GM12878 (cell line): ENCODE data around the gene REEP3. TPM values are rescaled to one million over a fixed set of nuclear protein-coding genes. Genes with fewer than 3 reads are reported as not detected.

Experiments used
- CTCF ChIP-seq, 3 experiments: IDR thresholded peaks in 2 of 3; conservative IDR thresholded peaks in 1 of 3; 2 replicates each; pipeline ENCODE4 v1.5.1; 2011; ENCODE audit warnings: low read depth in 3 of 3, low read length in 3 of 3, mild to moderate bottlenecking in 3 of 3, control low read depth in 2 of 3, moderate library complexity in 2 of 3, inconsistent platforms in 1 of 3, mixed read lengths in 1 of 3; ENCODE audit not compliant: control insufficient read depth in 2 of 3, insufficient read depth in 1 of 3; ENCODE audit errors: extremely low read depth in 1 of 3
- HCFC1 ChIP-seq: fragments of 150-350 bp; IDR thresholded peaks from 2 replicates; pipeline ENCODE4 v1.6.1; 2014; ENCODE audit warnings: low read length
- HDAC2 ChIP-seq: fragments of 200-600 bp; sonication (generic); IDR thresholded peaks from 2 replicates; pipeline ENCODE4 v1.6.1; 2017
- HDGF ChIP-seq: fragments of 450-650 bp; IDR thresholded peaks from 2 replicates; pipeline ENCODE4 v1.6.1; 2016; ENCODE audit warnings: antibody characterized with exemption
- IKZF1 ChIP-seq: fragments of 450-650 bp; conservative IDR thresholded peaks from 2 replicates; pipeline ENCODE4 v1.6.1; 2017; ENCODE audit warnings: antibody characterized with exemption, mild to moderate bottlenecking
- LARP7 ChIP-seq: fragments of 450-650 bp; IDR thresholded peaks from 2 replicates; pipeline ENCODE4 v1.6.1; 2017; ENCODE audit warnings: mild to moderate bottlenecking
- MEF2A ChIP-seq: IDR thresholded peaks from 2 replicates; pipeline ENCODE4 v1.6.1; 2011; ENCODE audit warnings: low read depth, mild to moderate bottlenecking, low read length, moderate library complexity; ENCODE audit not compliant: insufficient read depth
- PAX8 ChIP-seq: fragments of 450-650 bp; IDR thresholded peaks from 2 replicates; pipeline ENCODE4 v1.6.1; 2017; ENCODE audit warnings: mild to moderate bottlenecking, moderate library complexity
- PBX3 ChIP-seq: IDR thresholded peaks from 2 replicates; pipeline ENCODE4 v1.6.1; 2011; ENCODE audit warnings: mild to moderate bottlenecking, low read depth, low read length, moderate library complexity; ENCODE audit not compliant: insufficient replicate concordance
- SMAD5 ChIP-seq: IDR thresholded peaks from 2 replicates; pipeline ENCODE4 v1.6.1; 2016; ENCODE audit warnings: antibody characterized with exemption, low read depth
- SMARCA5 ChIP-seq: fragments of 450-650 bp; IDR thresholded peaks from 2 replicates; pipeline ENCODE4 v1.6.1; 2017; ENCODE audit warnings: mild to moderate bottlenecking
- SREBF2 ChIP-seq: IDR thresholded peaks from 2 replicates; pipeline ENCODE4 v1.6.1; 2012; ENCODE audit warnings: mild to moderate bottlenecking, low read length
- SUZ12 ChIP-seq: fragments of 200-600 bp; sonication (generic); IDR thresholded peaks from one replicate; pipeline ENCODE4 v1.6.1; 2018; ENCODE audit warnings: antibody characterized with exemption, mild to moderate bottlenecking; ENCODE audit not compliant: unreplicated experiment
- polyA plus RNA-seq, 11 experiments: library from polyadenylated mRNA; depleted of rRNA in 4 of 11; unstranded in 6 of 11; stranded (reverse) in 5 of 11; fragments of >200 nt; fragmentation: Nextera tagmentation in 4 of 11; fragmentation: Illumina TruSeq in 1 of 11; extraction: Ambion mirVana in 4 of 11; extraction: Trizol in 1 of 11; gene quantifications; 1 replicate in 1 of 11; 2 replicates in 10 of 11; pipeline versions ENCODE4 v1.2.1 to v1.2.3, GENCODE V29; 2011 to 2016; ENCODE audit warnings: inconsistent platforms in 2 of 11, missing spikeins in 2 of 11, low read depth in 1 of 11
- total RNA-seq, 4 experiments: library from RNA; depleted of rRNA in 3 of 4; stranded (reverse); fragments of >200 nt in 3 of 4; fragmentation: Illumina TruSeq in 1 of 4; extraction: Trizol in 1 of 4; gene quantifications; 2 replicates each; pipeline versions ENCODE4 v1.2.1 to v1.2.3, GENCODE V29; 2013 to 2021
- TF ChIP-seq, protein P1 (sequence below): fragments of 450-650 bp; conservative IDR thresholded peaks from 2 replicates; pipeline ENCODE4 v1.6.1; 2017; ENCODE audit warnings: mild to moderate bottlenecking, moderate library complexity
- TF ChIP-seq, protein P2 (sequence below): fragments of 450-650 bp; IDR thresholded peaks from 2 replicates; pipeline ENCODE4 v1.6.1; 2017; ENCODE audit warnings: antibody characterized with exemption, mild to moderate bottlenecking, moderate library complexity
- TF ChIP-seq, protein P3 (sequence below): IDR thresholded peaks from 2 replicates; pipeline ENCODE4 v1.6.1; 2012; ENCODE audit warnings: low read length, inconsistent platforms
- TF ChIP-seq, protein P4 (sequence below): fragments of 450-650 bp; formaldehyde crosslinking; IDR thresholded peaks from 2 replicates; pipeline ENCODE4 v1.4.0; 2022; ENCODE audit warnings: mild to moderate bottlenecking, moderate library complexity

The REEP3 gene
- total and polyA plus RNA-seq, 10 of the 15 experiments (the other 5 are each of a cell fraction or from before 2014, with no cell fraction given) = 4.9 to 25.9 (median 16.2) TPM

- TF ChIP-seq, protein P1, sequence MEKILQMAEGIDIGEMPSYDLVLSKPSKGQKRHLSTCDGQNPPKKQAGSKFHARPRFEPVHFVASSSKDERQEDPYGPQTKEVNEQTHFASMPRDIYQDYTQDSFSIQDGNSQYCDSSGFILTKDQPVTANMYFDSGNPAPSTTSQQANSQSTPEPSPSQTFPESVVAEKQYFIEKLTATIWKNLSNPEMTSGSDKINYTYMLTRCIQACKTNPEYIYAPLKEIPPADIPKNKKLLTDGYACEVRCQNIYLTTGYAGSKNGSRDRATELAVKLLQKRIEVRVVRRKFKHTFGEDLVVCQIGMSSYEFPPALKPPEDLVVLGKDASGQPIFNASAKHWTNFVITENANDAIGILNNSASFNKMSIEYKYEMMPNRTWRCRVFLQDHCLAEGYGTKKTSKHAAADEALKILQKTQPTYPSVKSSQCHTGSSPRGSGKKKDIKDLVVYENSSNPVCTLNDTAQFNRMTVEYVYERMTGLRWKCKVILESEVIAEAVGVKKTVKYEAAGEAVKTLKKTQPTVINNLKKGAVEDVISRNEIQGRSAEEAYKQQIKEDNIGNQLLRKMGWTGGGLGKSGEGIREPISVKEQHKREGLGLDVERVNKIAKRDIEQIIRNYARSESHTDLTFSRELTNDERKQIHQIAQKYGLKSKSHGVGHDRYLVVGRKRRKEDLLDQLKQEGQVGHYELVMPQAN = 0 out of 2 replicates have a peak, but pooled peaks have one; percentile 35
- TF ChIP-seq, protein P2, sequence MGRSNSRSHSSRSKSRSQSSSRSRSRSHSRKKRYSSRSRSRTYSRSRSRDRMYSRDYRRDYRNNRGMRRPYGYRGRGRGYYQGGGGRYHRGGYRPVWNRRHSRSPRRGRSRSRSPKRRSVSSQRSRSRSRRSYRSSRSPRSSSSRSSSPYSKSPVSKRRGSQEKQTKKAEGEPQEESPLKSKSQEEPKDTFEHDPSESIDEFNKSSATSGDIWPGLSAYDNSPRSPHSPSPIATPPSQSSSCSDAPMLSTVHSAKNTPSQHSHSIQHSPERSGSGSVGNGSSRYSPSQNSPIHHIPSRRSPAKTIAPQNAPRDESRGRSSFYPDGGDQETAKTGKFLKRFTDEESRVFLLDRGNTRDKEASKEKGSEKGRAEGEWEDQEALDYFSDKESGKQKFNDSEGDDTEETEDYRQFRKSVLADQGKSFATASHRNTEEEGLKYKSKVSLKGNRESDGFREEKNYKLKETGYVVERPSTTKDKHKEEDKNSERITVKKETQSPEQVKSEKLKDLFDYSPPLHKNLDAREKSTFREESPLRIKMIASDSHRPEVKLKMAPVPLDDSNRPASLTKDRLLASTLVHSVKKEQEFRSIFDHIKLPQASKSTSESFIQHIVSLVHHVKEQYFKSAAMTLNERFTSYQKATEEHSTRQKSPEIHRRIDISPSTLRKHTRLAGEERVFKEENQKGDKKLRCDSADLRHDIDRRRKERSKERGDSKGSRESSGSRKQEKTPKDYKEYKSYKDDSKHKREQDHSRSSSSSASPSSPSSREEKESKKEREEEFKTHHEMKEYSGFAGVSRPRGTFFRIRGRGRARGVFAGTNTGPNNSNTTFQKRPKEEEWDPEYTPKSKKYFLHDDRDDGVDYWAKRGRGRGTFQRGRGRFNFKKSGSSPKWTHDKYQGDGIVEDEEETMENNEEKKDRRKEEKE = no peak
- TF ChIP-seq, protein P3, sequence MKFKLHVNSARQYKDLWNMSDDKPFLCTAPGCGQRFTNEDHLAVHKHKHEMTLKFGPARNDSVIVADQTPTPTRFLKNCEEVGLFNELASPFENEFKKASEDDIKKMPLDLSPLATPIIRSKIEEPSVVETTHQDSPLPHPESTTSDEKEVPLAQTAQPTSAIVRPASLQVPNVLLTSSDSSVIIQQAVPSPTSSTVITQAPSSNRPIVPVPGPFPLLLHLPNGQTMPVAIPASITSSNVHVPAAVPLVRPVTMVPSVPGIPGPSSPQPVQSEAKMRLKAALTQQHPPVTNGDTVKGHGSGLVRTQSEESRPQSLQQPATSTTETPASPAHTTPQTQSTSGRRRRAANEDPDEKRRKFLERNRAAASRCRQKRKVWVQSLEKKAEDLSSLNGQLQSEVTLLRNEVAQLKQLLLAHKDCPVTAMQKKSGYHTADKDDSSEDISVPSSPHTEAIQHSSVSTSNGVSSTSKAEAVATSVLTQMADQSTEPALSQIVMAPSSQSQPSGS = no peak
- TF ChIP-seq PAX8 (no peak), SMAD5 (0 out of 2 replicates have a peak, but pooled peaks have one; percentile 31), HDAC2 (no peak), SMARCA5 (no peak), LARP7 (no peak), IKZF1 (peak; percentile 65), PBX3 (no peak), SREBF2 (no peak), SUZ12 (no peak), HCFC1 (no peak), MEF2A (peak; percentile 77), HDGF (no peak), CTCF (IDR thresholded peaks at IDR 0.05 in 2 of 3, conservative IDR thresholded peaks at IDR 0.05 in 1 of 3; ENCODE audit: control insufficient read depth in 2 of 3, extremely low read depth in 1 of 3, insufficient read depth in 1 of 3, low read depth in 3 of 3, low read length in 3 of 3) (no peak)
- TF ChIP-seq, protein P4, sequence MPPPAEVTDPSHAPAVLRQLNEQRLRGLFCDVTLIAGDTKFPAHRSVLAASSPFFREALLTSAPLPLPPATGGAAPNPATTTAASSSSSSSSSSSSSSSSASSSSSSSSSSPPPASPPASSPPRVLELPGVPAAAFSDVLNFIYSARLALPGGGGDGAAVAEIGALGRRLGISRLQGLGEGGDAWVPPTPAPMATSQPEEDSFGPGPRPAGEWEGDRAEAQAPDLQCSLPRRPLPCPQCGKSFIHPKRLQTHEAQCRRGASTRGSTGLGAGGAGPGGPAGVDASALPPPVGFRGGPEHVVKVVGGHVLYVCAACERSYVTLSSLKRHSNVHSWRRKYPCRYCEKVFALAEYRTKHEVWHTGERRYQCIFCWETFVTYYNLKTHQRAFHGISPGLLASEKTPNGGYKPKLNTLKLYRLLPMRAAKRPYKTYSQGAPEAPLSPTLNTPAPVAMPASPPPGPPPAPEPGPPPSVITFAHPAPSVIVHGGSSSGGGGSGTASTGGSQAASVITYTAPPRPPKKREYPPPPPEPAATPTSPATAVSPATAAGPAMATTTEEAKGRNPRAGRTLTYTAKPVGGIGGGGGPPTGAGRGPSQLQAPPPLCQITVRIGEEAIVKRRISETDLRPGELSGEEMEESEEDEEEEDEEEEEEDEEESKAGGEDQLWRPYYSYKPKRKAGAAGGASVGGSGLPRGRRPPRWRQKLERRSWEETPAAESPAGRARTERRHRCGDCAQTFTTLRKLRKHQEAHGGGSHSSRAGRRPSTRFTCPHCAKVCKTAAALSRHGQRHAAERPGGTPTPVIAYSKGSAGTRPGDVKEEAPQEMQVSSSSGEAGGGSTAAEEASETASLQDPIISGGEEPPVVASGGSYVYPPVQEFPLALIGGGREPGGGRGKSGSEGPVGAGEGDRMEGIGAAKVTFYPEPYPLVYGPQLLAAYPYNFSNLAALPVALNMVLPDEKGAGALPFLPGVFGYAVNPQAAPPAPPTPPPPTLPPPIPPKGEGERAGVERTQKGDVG (CRISPR knock-in tag) = no peak
Observed at GRCh38 chr10:63628526-63629362, 107.5 kb downstream of the REEP3 start (continued).
